ENCODE data around the gene DBH.
A peak's percentile ranks its signal among the peaks of the same experiment; 100 is the strongest.

The DBH gene

GRCh38 chr9:133696071-133696472, 59.9 kb downstream of the DBH start:
- DNase-seq (ENCODE audit: low read depth in 1 of 2, low spot score in 1 of 2), result no peak

- DNase-seq (ENCODE audit: low read depth in 1 of 2, low spot score in 1 of 2), result no peak
Measured at GRCh38 chr9:133699546-133699945, 63.4 kb downstream of the DBH start.

- no peak for DNase-seq (ENCODE audit: low read depth in 1 of 2, low spot score in 1 of 2)
Measured at GRCh38 chr9:133700819-133701320, 64.7 kb downstream of the DBH start.

- DNase-seq (ENCODE audit: low read depth in 1 of 2, low spot score in 1 of 2), result peak; percentile 41 to 50
Measured at GRCh38 chr9:133701321-133701980, 65.3 kb downstream of the DBH start.

- DNase-seq (ENCODE audit: low read depth in 1 of 2, low spot score in 1 of 2), result peak; percentile 33 to 54
Measured at GRCh38 chr9:133701981-133702797, 66.0 kb downstream of the DBH start.

- peak in 1 of 2 donors; percentile 19 for DNase-seq (ENCODE audit: low read depth in 1 of 2, low spot score in 1 of 2)
Measured at GRCh38 chr9:133702798-133703590, 66.8 kb downstream of the DBH start.

- no peak for DNase-seq (ENCODE audit: low read depth in 1 of 2, low spot score in 1 of 2)
Measured at GRCh38 chr9:133703591-133704399, 67.6 kb downstream of the DBH start.

GRCh38 chr9:133704711-133705181, 68.6 kb downstream of the DBH start:
- no peak for DNase-seq (ENCODE audit: low read depth in 1 of 2, low spot score in 1 of 2)

GRCh38 chr9:133705576-133705975, 69.4 kb downstream of the DBH start:
- DNase-seq (ENCODE audit: low read depth in 1 of 2, low spot score in 1 of 2), result no peak

- DNase-seq (ENCODE audit: low read depth in 1 of 2, low spot score in 1 of 2), result no peak
Measured at GRCh38 chr9:133706307-133707050, 70.3 kb downstream of the DBH start.

- DNase-seq (ENCODE audit: low read depth in 1 of 2, low spot score in 1 of 2), result no peak
Measured at GRCh38 chr9:133707065-133707762, 71.1 kb downstream of the DBH start.

- DNase-seq (ENCODE audit: low read depth in 1 of 2, low spot score in 1 of 2), result no peak
Measured at GRCh38 chr9:133707763-133708245, 71.6 kb downstream of the DBH start.

- DNase-seq (ENCODE audit: low read depth in 1 of 2, low spot score in 1 of 2), result no peak
Measured at GRCh38 chr9:133708246-133709014, 72.3 kb downstream of the DBH start.

Data from activated CD4-positive, alpha-beta T cell treated with anti-CD3 and anti-CD28 coated beads, Interleukin-2, amount 50 U/mL, for 24 hours (primary cell).